DMS79 treated with DMSO at 0.1 percent for 48 hours (cell line): ENCODE data around the gene SPCS1.

Experiments
- DNase-seq: peaks from one replicate; lab custom pipeline; 2025; lab: John Stamatoyannopoulos, UW

SPCS1 gene

GRCh38 chr3:52730681-52731080, 24.8 kb downstream of the SPCS1 start:
- no peak for DNase-seq

GRCh38 chr3:52731590-52731989, 25.7 kb downstream of the SPCS1 start:
- DNase-seq, result no peak

GRCh38 chr3:52733256-52733891, 27.5 kb downstream of the SPCS1 start:
- DNase-seq, result no peak

- DNase-seq, result no peak
Observed at GRCh38 chr3:52739730-52740129, 33.8 kb downstream of the SPCS1 start.

GRCh38 chr3:52742418-52743041, 36.6 kb downstream of the SPCS1 start:
- no peak for DNase-seq

- DNase-seq, result no peak
Observed at GRCh38 chr3:52743152-52743551, 37.2 kb downstream of the SPCS1 start.

GRCh38 chr3:52743721-52744120, 37.8 kb downstream of the SPCS1 start:
- no peak for DNase-seq

- DNase-seq, result no peak
Observed at GRCh38 chr3:52752045-52752660, 46.2 kb downstream of the SPCS1 start.

GRCh38 chr3:52754373-52754772, 48.5 kb downstream of the SPCS1 start:
- no peak for DNase-seq

- no peak for DNase-seq
Observed at GRCh38 chr3:52756141-52756540, 50.2 kb downstream of the SPCS1 start.
